Vagina (tissue), 2 donors: ENCODE results near the gene IFNL3. TPM values are rescaled to one million over a fixed set of nuclear protein-coding genes. Genes with fewer than 3 reads are reported as not detected.
"Not testable (repeated sequence)": the region's sequence is repeated elsewhere in the genome, so short reads cannot be mapped to it uniquely, and the experiment has no call there.

Experiments
- DNase-seq, 2 donors: peaks; one replicate each; pipeline ENCODE4 v3.0.0-alpha.2; 2017; ENCODE audit errors: extremely low spot score in 2 of 2
- H3K27ac ChIP-seq: fragments of 200-600 bp; sonication (generic); one replicate; pipeline ENCODE4 v1.5.1; 2019
- H3K27me3 ChIP-seq: fragments of 200-600 bp; sonication (generic); one replicate; pipeline ENCODE4 v1.5.1; 2019
- H3K36me3 ChIP-seq, 2 donors: fragments of 200-600 bp; sonication (generic); one replicate each; pipeline ENCODE4 v1.5.1; 2017 to 2019
- H3K4me1 ChIP-seq: fragments of 200-600 bp; sonication (generic); one replicate; pipeline ENCODE4 v1.5.1; 2019
- H3K4me3 ChIP-seq, 2 donors: fragments of 200-600 bp; sonication (generic); 1 replicate in 1 of 2; 2 replicates in 1 of 2; pipeline ENCODE4 v1.5.1; 2016 to 2019
- H3K9me3 ChIP-seq: fragments of 200-600 bp; sonication (generic); one replicate; pipeline ENCODE4 v1.5.1; 2019
- POLR2A ChIP-seq, 2 donors: fragments of 450-650 bp; IDR thresholded peaks; one replicate each; pipeline ENCODE4 v1.6.1; 2017; ENCODE audit warnings: antibody characterized with exemption in 2 of 2, mild to moderate bottlenecking in 2 of 2, moderate library complexity in 2 of 2
- POLR2AphosphoS5 ChIP-seq, 2 donors: sonication (generic); formaldehyde crosslinking; IDR thresholded peaks; one replicate each; pipeline ENCODE4 v1.9.0; 2017; ENCODE audit warnings: antibody characterized with exemption in 2 of 2, mild to moderate bottlenecking in 2 of 2, low read depth in 1 of 2; ENCODE audit not compliant: insufficient read depth in 1 of 2
- intact Hi-C: fragments of 100-400 bp; cut with DNase I; formaldehyde crosslinking; loops from one replicate; pipeline ENCODE4 v1.15.1; 2023
- total RNA-seq: library from RNA; depleted of rRNA; stranded (reverse); fragments of >200 nt; gene quantifications from one replicate; pipeline ENCODE4 v1.2.3, GENCODE V29; 2016
- TF ChIP-seq, protein P1 (sequence below), 3 experiments: fragments of 450-650 bp in 2 of 3; fragments of 200-600 bp in 1 of 3; sonication (generic) in 1 of 3; IDR thresholded peaks; one replicate each; pipeline ENCODE4 v1.5.1; 2017 to 2019; ENCODE audit warnings: antibody characterized with exemption in 3 of 3, mild to moderate bottlenecking in 2 of 3, moderate library complexity in 2 of 3

Gene IFNL3
- total RNA-seq, 1 donor from 2014 or later, result not detected

GRCh38 chr19:39224910-39225309 lies 19.9 kb downstream of the IFNL3 start:
- Histone ChIP-seq H3K27ac (no peak overlapping the region), H3K36me3 (no peaks in the 10 kb centered on the region), H3K9me3 (no peaks in the 10 kb centered on the region), H3K4me1 (no peaks in the 10 kb centered on the region), H3K27me3 (no peaks in the 10 kb centered on the region), H3K4me3 (no peak overlapping the region)
- TF ChIP-seq, protein P1, sequence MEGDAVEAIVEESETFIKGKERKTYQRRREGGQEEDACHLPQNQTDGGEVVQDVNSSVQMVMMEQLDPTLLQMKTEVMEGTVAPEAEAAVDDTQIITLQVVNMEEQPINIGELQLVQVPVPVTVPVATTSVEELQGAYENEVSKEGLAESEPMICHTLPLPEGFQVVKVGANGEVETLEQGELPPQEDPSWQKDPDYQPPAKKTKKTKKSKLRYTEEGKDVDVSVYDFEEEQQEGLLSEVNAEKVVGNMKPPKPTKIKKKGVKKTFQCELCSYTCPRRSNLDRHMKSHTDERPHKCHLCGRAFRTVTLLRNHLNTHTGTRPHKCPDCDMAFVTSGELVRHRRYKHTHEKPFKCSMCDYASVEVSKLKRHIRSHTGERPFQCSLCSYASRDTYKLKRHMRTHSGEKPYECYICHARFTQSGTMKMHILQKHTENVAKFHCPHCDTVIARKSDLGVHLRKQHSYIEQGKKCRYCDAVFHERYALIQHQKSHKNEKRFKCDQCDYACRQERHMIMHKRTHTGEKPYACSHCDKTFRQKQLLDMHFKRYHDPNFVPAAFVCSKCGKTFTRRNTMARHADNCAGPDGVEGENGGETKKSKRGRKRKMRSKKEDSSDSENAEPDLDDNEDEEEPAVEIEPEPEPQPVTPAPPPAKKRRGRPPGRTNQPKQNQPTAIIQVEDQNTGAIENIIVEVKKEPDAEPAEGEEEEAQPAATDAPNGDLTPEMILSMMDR (IDR thresholded peaks at IDR 0.05), result no peak
- TF ChIP-seq POLR2AphosphoS5 (IDR thresholded peaks at IDR 0.05; ENCODE audit: insufficient read depth in 1 of 2, low read depth in 1 of 2) (no peak), POLR2A (IDR thresholded peaks at IDR 0.05) (no peak)
- intact Hi-C loops, result no loop called here
- no peak for DNase-seq

- TF ChIP-seq POLR2A (IDR thresholded peaks at IDR 0.05) (no peak), POLR2AphosphoS5 (IDR thresholded peaks at IDR 0.05; ENCODE audit: insufficient read depth in 1 of 2, low read depth in 1 of 2) (no peak)
- TF ChIP-seq, protein P1 (IDR thresholded peaks at IDR 0.05), result no peak
- H3K9me3 ChIP-seq, result no peaks in the 10 kb centered on the region
- H3K4me1 ChIP-seq, result no peaks in the 10 kb centered on the region
- DNase-seq, result no peak
- intact Hi-C loops, result no loop called here
- H3K27ac ChIP-seq, result no peak overlapping the region
- H3K27me3 ChIP-seq, result no peaks in the 10 kb centered on the region
- H3K36me3 ChIP-seq, result no peaks in the 10 kb centered on the region
- no peak overlapping the region for H3K4me3 ChIP-seq
Measured at GRCh38 chr19:39223703-39224279, 21.0 kb downstream of the IFNL3 start.

DNA sequence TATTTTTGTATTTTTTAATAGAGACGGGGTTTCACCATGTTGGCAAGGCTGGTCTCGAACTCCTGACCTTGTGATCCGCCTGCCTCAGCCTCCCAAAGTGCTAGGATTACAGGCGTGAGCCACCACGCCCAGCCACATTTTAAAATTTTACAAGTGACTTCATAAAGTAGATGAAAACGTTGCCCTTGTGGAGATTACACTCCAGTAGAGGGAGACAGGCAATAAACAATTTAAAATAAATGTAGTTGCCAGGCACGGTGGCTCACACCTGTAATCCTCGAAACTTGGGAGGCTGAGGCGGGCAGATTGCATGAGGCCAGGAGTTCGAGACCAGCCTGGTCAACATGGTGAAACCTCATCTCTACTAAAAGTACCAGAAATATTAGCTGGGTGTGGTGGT lies 25.7 kb downstream of the IFNL3 start:
- H3K27me3 ChIP-seq, intact Hi-C loops: not testable (repeated sequence)

DNA sequence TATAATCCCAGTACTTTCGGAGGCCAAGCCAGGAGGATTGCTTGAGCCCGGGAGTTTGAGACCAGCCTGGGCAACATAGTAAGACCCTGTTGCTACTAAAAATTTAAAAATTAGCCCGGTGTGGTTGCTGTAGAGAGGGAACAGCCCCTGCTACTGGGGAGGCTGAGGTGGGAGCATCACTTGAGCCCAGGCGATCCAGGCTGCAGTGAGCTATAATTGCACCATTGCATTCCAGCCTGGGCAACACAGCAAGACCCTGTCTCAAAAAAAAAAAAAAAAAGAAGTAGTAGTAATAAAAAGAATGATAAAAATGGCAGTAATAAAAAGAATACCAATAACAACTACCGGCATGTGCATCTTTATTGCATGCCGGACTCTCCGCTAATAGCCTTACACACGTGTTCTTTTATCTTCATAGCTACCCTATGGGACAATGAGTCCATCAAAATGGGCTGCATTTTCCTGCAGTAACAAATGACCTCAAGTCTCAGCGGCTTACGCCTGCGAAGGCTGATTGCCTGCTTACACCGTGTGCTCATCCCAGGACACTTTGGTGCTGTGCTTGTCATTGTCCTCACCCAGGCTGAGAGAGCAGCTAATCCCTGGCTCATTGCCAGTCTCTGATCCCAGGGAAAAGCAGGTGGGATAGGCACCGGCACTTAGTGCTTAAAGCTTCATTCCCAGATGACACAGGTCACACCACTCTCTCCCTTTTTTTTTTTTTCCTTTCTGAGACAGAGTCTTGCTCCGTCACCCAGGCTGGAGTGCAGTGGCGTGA lies 26.4 kb downstream of the IFNL3 start:
- Histone ChIP-seq H3K27me3 (no peaks in the 10 kb centered on the region), H3K9me3 (no peaks in the 10 kb centered on the region), H3K27ac (no peak overlapping the region), H3K36me3 (no peaks in the 10 kb centered on the region), H3K4me1 (no peaks in the 10 kb centered on the region), H3K4me3 (no peak overlapping the region)
- no peak for DNase-seq
- TF ChIP-seq, protein P1 (IDR thresholded peaks at IDR 0.05), result no peak
- intact Hi-C loops, result no loop called here

More for the DNA sequence above, 25.7 kb downstream of the IFNL3 start:
- not testable (repeated sequence) for H3K27ac ChIP-seq, H3K4me1 ChIP-seq, H3K9me3 ChIP-seq, H3K4me3 ChIP-seq, H3K36me3 ChIP-seq, DNase-seq

GRCh38 chr19:39217094-39217493 lies 27.7 kb downstream of the IFNL3 start:
- H3K27me3 ChIP-seq, result no peaks in the 10 kb centered on the region
- intact Hi-C loops, result no loop called here
- no peak overlapping the region for H3K4me3 ChIP-seq
- no peaks in the 10 kb centered on the region for H3K36me3 ChIP-seq
- H3K27ac ChIP-seq, result no peak overlapping the region
- no peak for DNase-seq
- no peaks in the 10 kb centered on the region for H3K4me1 ChIP-seq
- TF ChIP-seq POLR2A (IDR thresholded peaks at IDR 0.05) (no peak), POLR2AphosphoS5 (IDR thresholded peaks at IDR 0.05; ENCODE audit: insufficient read depth in 1 of 2, low read depth in 1 of 2) (no peak)
- TF ChIP-seq, protein P1 (IDR thresholded peaks at IDR 0.05), result no peak
- no peaks in the 10 kb centered on the region for H3K9me3 ChIP-seq

DNA sequence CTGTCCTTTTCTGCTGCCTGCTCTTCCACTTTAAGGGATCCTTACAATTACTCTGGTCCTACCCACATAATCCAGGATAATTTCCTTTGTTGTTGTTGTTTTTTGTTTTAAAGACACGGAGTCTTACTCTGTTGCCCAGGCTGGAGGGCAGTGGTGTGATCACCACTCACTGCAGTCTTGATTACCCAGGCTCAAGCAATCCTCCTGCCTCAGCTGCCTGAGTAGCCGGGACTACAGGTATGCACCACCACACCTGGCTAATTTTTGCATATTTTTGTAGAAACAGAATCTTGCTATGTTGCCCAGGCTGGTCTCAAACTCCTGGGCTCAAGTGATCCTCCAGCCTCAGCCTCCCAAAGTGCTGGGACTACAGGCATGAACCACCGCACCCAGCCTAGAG lies 29.5 kb downstream of the IFNL3 start:
- DNase-seq, H3K4me1 ChIP-seq, intact Hi-C loops, H3K4me3 ChIP-seq, H3K36me3 ChIP-seq, H3K27ac ChIP-seq, H3K27me3 ChIP-seq, H3K9me3 ChIP-seq: not testable (repeated sequence)
